ENCODE measurements around the gene CCL14.

CCL14 gene

DNA sequence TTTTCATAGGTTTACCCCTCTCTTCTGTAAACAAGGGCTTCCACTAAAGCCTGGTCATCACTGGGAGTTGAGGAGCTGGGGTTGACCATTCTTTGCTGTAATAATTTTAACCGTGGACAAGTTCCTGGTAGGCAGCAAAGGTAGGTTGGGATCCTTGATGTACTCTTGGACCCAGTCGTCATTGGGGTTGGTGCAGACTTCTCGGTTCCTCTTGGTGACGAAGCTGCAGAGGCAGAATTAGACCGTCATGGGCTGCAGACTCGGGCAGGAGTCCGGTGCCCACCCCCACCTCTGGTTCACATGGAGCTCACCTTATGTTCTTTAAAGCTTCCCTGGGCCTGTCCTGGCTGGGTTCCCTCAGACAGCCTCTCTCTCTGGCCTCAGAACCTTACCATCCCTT, 9.0 kb downstream of the CCL14 start:
- H3K27ac ChIP-seq, result no peak overlapping the region
- no peak for TF ChIP-seq CTCF (conservative IDR thresholded peaks at IDR 0.05)

DNA sequence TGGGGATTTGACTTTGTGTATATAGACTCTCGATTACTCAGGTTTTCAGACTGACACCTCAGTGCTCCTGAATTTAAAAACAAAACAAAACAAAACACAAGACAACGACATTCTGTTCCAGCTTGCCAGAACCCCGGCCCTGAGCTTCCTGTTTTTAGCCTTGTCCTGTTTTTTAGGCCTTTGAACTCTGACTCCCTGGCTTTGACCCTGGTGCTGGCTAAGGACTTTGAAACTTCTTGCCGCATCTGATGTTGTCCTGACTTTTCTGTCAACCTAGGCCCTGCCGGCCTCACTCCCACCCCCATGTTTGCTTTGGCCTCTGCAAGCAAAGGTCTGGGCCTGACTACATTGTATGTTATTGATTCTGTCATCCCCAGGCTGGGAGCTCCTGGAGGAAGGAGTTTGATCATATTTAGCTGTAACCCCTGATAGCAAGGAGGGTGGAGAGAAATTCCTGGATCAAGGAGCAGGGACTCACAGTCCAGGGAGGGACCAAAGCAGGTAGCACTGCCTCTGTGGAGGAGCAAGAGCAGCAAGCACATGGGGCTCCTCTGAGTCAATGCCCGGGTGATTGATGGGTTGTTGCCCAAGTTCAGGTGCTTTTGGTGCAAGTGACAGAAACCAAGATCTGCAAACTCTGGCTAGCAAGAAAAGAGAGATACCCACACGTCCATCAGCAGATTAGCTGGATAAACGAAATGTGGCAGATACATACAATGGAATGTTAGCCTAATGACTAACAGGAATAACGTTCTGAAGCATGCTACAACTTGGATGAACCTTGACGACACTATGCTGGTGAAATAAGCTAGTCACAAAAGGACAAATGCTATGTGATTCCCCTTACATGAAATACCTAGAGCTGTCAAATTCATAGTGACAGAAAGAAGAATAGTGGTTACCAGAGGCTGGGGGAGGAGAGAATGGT, 12.9 kb downstream of the CCL14 start:
- TF ChIP-seq CTCF (conservative IDR thresholded peaks at IDR 0.05), result no peak
- no peak overlapping the region for H3K27ac ChIP-seq

DNA sequence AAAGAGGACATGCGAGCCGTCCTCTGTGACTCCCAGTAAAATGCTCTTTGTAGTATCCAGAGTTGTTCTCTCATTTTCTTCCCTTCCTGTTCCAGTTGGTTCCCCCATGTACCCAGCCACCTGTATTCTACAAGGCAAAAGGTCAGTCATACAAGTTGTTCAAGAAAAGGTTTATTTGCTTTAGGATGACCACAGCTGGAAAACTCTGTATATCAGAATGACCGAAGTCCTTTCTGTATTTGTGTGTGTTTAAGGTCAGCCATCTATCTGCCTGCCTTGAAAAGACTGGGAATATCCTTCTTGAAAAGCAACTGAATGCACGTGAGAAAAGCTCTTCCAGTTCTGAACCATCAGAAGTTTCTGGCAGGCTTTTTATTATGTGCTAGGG, 13.6 kb downstream of the CCL14 start:
- TF ChIP-seq CTCF (conservative IDR thresholded peaks at IDR 0.05), result no peak
- H3K27ac ChIP-seq, result no peak overlapping the region

DNA sequence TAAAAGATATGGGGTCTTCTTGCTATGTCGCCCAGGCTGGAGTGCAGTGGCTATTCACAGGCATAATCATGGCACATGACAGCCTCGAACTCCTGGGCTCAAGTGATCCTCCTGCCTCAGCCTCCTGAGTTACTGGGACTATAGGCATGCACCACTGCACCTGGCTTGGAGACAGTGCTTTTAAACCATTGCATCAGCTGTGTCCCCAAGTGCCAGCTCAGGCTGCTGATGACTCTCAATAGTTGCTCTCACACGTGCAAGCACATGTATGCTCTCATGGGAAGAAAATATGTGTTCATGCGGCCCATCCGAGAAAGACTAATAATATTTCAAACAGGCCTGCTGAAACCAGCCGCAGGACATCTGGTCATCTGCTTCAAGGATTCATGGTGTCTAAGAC, 14.0 kb downstream of the CCL14 start:
- TF ChIP-seq CTCF (conservative IDR thresholded peaks at IDR 0.05), result no peak

DNA sequence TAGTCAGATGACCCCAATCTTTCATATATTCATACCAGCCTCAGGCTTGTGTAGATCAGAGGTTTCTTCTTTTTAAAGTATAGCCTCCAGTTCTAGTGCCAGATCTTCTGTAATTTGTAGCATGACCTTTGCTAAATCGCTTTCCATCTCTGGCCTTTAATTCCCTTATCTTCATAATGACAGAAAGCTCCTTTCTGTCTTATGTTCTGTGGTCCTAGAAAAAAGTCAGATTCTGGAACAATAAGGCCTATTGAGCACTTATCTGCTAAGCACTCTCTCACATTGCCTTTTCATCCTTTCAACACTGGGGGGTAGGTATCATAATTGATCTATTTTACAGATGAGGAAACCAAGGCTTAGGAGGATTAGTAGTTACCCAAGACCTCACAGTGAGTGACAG, 14.5 kb downstream of the CCL14 start:
- H3K27ac ChIP-seq, result no peak overlapping the region
- TF ChIP-seq CTCF (conservative IDR thresholded peaks at IDR 0.05), result no peak

More for the DNA sequence above, 14.0 kb downstream of the CCL14 start:
- H3K27ac ChIP-seq, result no peak overlapping the region

GRCh38 chr17:35969558-35970380, 16.8 kb downstream of the CCL14 start:
- no peak overlapping the region for H3K27ac ChIP-seq
- TF ChIP-seq CTCF (conservative IDR thresholded peaks at IDR 0.05), result peak; percentile 98

- TF ChIP-seq CTCF (conservative IDR thresholded peaks at IDR 0.05), result no peak
- H3K27ac ChIP-seq, result no peak overlapping the region
Observed at GRCh38 chr17:35968520-35969054, 17.9 kb downstream of the CCL14 start.
